ENCODE measurements around the gene MCFD2.
A peak's percentile ranks its signal among the peaks of the same experiment; 100 is the strongest.

MCFD2 gene

DNA sequence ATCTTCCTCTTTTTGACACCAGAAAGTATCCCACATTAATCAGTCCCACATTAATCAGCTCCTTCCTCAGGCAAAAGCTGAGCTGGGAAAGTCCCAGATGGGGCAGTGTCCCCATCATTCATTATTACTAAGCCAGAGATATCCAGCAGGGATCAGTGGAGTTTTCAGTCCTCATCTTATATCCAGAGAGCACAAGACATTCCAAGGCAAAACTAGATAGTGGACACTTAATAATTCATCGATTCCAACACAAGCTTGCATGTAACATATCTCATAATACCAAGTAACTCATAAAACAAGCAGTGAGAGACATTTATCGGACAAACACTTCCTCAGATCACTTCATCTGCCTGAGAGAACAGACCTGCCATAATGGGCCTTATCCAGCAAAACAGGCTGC is 53.1 kb downstream of the MCFD2 start:
- H3K36me3 ChIP-seq, result no peaks in the 10 kb centered on the region
- no peaks in the 10 kb centered on the region for H3K27me3 ChIP-seq (ENCODE audit: insufficient read depth, low read depth, severe bottlenecking)
- TF ChIP-seq, protein P1, sequence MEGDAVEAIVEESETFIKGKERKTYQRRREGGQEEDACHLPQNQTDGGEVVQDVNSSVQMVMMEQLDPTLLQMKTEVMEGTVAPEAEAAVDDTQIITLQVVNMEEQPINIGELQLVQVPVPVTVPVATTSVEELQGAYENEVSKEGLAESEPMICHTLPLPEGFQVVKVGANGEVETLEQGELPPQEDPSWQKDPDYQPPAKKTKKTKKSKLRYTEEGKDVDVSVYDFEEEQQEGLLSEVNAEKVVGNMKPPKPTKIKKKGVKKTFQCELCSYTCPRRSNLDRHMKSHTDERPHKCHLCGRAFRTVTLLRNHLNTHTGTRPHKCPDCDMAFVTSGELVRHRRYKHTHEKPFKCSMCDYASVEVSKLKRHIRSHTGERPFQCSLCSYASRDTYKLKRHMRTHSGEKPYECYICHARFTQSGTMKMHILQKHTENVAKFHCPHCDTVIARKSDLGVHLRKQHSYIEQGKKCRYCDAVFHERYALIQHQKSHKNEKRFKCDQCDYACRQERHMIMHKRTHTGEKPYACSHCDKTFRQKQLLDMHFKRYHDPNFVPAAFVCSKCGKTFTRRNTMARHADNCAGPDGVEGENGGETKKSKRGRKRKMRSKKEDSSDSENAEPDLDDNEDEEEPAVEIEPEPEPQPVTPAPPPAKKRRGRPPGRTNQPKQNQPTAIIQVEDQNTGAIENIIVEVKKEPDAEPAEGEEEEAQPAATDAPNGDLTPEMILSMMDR (IDR thresholded peaks at IDR 0.05; ENCODE audit: low read depth, low read length), result no peak
- peak; percentile 46 for DNase-seq
- H3K9me3 ChIP-seq (ENCODE audit: severe bottlenecking), result peaks cover 11% of the 10 kb centered on the region
- no peak overlapping the region for H3K27ac ChIP-seq
- H3K4me3 ChIP-seq (ENCODE audit: low read depth, low read length), result no peak overlapping the region

- Histone ChIP-seq H3K36me3 (no peaks in the 10 kb centered on the region), H3K9me3 (ENCODE audit: severe bottlenecking) (peaks cover 11% of the 10 kb centered on the region), H3K27me3 (ENCODE audit: insufficient read depth, low read depth, severe bottlenecking) (no peaks in the 10 kb centered on the region), H3K4me3 (ENCODE audit: low read depth, low read length) (no peak overlapping the region), H3K27ac (no peak overlapping the region)
- peak; percentile 51 for DNase-seq
- TF ChIP-seq, protein P1 (IDR thresholded peaks at IDR 0.05; ENCODE audit: low read depth, low read length), result no peak
Measured at GRCh38 chr2:46861916-46862315, 53.7 kb downstream of the MCFD2 start.

DNA sequence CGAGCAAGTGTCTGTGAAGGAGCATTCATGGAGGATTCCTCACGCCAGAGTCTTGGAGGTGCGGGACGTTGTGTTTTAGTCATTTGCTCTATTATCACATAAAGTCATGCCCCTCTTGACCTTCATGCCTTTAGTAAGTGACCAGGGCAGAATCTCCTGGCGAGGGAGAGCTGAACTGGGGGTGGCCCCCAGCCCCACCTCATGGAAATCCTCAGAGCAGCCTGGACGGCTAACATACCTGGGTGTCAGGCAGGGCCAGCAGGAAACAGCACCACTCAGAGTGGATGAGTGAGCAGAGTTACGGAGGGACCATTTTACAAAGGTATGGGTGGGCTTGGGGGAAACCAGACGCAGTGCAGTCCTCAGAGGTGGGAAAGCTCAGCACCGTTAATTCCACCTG is 56.1 kb downstream of the MCFD2 start:
- Histone ChIP-seq H3K36me3 (no peaks in the 10 kb centered on the region), H3K27me3 (ENCODE audit: insufficient read depth, low read depth, severe bottlenecking) (no peaks in the 10 kb centered on the region), H3K4me3 (ENCODE audit: low read depth, low read length) (no peak overlapping the region), H3K9me3 (ENCODE audit: severe bottlenecking) (peaks cover 5% of the 10 kb centered on the region), H3K27ac (no peak overlapping the region)
- no peak for DNase-seq
- TF ChIP-seq, protein P1 (IDR thresholded peaks at IDR 0.05; ENCODE audit: low read depth, low read length), result no peak

- Histone ChIP-seq H3K4me3 (ENCODE audit: low read depth, low read length) (no peak overlapping the region), H3K27ac (no peak overlapping the region), H3K9me3 (ENCODE audit: severe bottlenecking) (no peaks in the 10 kb centered on the region), H3K36me3 (no peaks in the 10 kb centered on the region), H3K27me3 (ENCODE audit: insufficient read depth, low read depth, severe bottlenecking) (no peaks in the 10 kb centered on the region)
- TF ChIP-seq, protein P1 (IDR thresholded peaks at IDR 0.05; ENCODE audit: low read depth, low read length), result no peak
- no peak for DNase-seq
Measured at GRCh38 chr2:46858702-46859090, 56.9 kb downstream of the MCFD2 start.

DNA sequence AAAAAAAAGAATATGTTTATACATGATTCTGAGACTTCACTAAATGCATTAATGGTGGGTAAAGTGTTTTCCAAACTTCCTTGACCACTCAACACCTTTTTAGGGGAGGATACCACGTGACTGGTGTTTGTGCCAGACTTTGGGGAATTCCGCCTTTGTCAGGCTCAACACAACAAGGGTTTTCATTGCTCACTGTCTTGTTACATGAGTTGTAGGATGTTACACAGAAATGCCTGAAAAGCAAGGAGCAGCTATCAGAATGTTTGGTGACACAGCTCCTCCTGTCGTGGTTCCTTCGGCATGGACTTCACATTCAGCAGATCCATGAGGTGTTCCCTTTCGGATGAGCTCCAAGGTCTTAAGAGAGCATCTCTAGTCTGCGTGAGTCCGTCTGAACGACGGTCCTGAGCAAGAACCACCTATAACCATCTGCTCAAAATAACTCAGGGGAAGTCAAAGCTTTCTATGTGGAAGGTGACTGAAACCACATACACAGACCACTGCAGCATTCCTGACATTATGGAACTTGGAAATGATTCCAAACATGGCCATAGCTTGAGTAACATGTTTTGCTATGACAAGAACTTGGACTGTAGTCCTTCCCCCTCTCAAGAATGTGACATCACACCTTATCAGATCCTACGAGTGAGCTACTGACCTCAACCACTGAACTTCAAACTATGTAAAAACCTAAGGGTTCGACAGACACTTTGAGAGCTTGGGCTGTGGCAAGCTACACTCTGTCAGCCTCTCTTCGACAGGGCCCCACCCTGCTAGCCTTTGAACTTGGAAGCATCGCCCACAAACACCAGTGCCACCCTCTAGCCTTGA is 57.5 kb downstream of the MCFD2 start:
- no peaks in the 10 kb centered on the region for H3K9me3 ChIP-seq (ENCODE audit: severe bottlenecking)
- H3K4me3 ChIP-seq (ENCODE audit: low read depth, low read length), result no peak overlapping the region
- TF ChIP-seq, protein P1 (IDR thresholded peaks at IDR 0.05; ENCODE audit: low read depth, low read length), result no peak
- no peaks in the 10 kb centered on the region for H3K36me3 ChIP-seq
- no peak for DNase-seq
- H3K27ac ChIP-seq, result no peak overlapping the region
- H3K27me3 ChIP-seq (ENCODE audit: insufficient read depth, low read depth, severe bottlenecking), result no peaks in the 10 kb centered on the region

DNA sequence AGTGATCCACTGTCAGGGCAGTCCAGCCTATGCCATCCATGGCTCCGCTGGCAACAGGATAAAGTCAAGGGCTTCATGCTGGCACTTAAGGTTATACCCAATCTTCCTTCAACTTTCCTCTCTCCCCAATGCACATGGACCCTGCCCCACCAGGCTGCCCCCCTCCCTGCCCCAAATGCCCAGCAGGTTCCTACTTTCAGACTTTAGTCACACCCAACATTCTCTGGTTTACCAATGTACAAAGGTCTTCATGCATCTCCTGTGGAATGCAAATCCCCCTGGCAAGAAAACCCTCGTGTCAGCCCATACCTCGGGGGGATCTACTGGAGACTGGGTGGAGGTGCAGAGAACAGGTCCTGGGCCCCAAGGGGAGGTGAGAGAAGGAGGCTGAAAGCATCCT is 59.3 kb downstream of the MCFD2 start:
- H3K27ac ChIP-seq, result no peak overlapping the region
- no peak overlapping the region for H3K4me3 ChIP-seq (ENCODE audit: low read depth, low read length)
- no peaks in the 10 kb centered on the region for H3K9me3 ChIP-seq (ENCODE audit: severe bottlenecking)
- TF ChIP-seq, protein P1 (IDR thresholded peaks at IDR 0.05; ENCODE audit: low read depth, low read length), result no peak
- H3K27me3 ChIP-seq (ENCODE audit: insufficient read depth, low read depth, severe bottlenecking), result no peaks in the 10 kb centered on the region
- no peaks in the 10 kb centered on the region for H3K36me3 ChIP-seq
- no peak for DNase-seq

Measured in WERI-Rb-1 (cell line).